Measurements from ENCODE around the gene RPGR.

RPGR gene

GRCh38 chrX:38320819-38321218 lies 6.5 kb downstream of the RPGR start:
- DNase-seq (ENCODE audit: low read depth, low spot score): no peak

GRCh38 chrX:38318606-38319005 lies 8.7 kb downstream of the RPGR start:
- no peak for DNase-seq (ENCODE audit: low read depth, low spot score)

- DNase-seq (ENCODE audit: low read depth, low spot score): no peak
Measured at GRCh38 chrX:38318196-38318595, 9.1 kb downstream of the RPGR start.

DNA sequence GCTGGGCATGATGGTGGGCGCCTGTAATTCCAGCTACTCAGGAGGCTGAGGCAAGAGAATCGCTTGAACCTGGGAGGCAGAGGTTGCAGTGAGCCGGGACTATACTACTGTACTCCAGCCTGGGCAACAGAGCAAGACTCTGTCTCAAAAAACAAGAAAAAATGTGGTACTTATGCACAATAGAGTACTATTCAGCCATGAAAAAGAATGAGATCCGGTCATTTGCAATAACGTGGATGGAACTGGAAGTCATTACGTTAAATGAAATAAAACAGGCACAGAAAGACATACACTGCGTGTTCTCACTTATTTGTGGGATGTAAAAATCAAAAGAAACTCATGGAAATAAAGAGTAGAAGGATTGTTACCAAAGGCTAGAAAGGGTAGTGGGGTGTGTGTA lies 12.1 kb downstream of the RPGR start:
- DNase-seq (ENCODE audit: low read depth, low spot score): no peak

DNA sequence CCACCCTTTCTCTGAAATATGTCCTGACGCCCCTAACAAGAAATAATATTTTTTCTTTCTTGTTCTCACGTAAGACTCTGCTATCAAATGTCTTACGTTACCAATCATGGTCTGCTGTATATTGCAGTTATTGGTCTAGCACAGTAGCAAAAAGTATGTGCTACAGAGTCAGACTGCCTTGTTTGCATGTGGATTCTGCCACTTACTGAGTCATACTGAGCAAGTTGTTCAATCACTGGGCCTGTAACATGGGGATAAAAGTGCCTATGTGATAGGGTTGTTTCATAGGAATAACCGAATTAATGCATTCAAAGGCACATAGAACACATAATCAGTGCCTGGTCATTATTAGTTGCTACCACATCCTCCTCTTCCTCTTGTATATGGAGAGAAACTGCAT lies 14.1 kb downstream of the RPGR start:
- DNase-seq (ENCODE audit: low read depth, low spot score): no peak

- DNase-seq (ENCODE audit: low read depth, low spot score): no peak
Measured at GRCh38 chrX:38312436-38312835, 14.9 kb downstream of the RPGR start.

- DNase-seq (ENCODE audit: low read depth, low spot score): no peak
Measured at GRCh38 chrX:38311743-38312142, 15.6 kb downstream of the RPGR start.

GRCh38 chrX:38305971-38306370 lies 21.3 kb downstream of the RPGR start:
- DNase-seq (ENCODE audit: low read depth, low spot score): no peak

GRCh38 chrX:38304010-38304409 lies 23.3 kb downstream of the RPGR start:
- DNase-seq (ENCODE audit: low read depth, low spot score): no peak

DNA sequence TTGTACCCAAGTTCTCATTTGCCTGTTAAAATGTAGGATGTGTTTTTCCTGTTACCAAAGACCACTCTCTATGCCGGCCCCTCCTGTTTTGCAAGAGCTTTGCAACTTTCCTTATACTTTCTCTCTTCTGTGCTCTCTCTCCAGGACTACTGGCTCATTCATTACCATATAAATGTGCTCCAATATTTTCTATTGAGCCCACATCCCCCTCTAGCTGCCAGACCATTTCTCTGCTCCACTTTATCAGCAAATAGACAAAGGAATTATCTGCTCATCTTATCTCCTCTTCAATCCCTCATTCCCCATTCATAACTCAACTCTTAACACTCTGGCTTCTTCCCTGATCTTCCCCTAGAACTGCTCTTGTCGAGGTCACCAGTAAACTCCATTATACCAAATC lies 33.6 kb downstream of the RPGR start:
- DNase-seq (ENCODE audit: low read depth, low spot score): no peak

GRCh38 chrX:38287674-38288073 lies 39.6 kb downstream of the RPGR start:
- DNase-seq (ENCODE audit: low read depth, low spot score): no peak

GRCh38 chrX:38285649-38286048 lies 41.7 kb downstream of the RPGR start:
- DNase-seq (ENCODE audit: low read depth, low spot score): no peak

DNA sequence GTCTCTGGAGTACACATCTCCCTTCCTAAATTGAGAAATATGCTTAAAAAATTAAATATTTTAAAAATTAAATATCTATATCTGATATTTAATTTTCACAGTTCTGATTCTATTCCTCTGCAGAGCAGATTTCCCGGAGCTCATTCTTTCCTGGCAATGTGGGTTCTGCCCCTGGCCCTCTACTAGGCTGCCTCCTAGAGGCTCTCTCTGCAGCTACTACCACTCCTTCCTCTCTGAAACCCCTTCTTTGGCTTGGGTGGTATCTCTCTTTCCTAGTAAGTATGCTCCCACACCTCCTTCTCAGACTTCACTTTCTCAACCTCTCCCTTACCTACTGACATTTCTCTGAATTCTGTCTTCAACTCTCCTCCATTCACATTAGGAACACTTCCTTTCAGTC lies 45.3 kb downstream of the RPGR start:
- no peak for DNase-seq (ENCODE audit: low read depth, low spot score)

DNA sequence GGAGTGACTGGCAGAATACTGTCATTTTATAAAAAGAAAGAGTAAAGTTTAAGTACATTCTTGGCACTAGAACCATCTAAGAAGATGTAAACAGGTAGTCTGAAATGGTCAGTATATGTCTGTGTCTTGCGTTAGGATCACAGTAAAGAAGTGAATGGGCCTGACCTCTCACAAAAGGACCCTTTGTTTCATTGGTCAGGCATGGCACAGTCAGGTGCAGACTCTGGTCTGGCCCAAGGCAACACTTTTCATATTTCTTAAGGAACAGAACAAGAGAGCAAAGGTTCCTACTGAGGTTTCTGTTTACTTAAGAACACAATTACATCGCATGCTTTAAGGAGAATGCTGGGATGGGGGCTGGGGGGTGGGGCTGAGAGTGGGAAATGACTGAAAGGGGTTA lies 48.1 kb downstream of the RPGR start:
- no peak for DNase-seq (ENCODE audit: low read depth, low spot score)

GRCh38 chrX:38278682-38279081 lies 48.6 kb downstream of the RPGR start:
- no peak for DNase-seq (ENCODE audit: low read depth, low spot score)

GRCh38 chrX:38277802-38278201 lies 49.5 kb downstream of the RPGR start:
- no peak for DNase-seq (ENCODE audit: low read depth, low spot score)

GRCh38 chrX:38277136-38277535 lies 50.2 kb downstream of the RPGR start:
- DNase-seq (ENCODE audit: low read depth, low spot score): no peak

GRCh38 chrX:38276089-38276488 lies 51.2 kb downstream of the RPGR start:
- no peak for DNase-seq (ENCODE audit: low read depth, low spot score)

- peak; percentile 47 for DNase-seq (ENCODE audit: low read depth, low spot score)
Measured at GRCh38 chrX:38275615-38276014, 51.7 kb downstream of the RPGR start.

DNA sequence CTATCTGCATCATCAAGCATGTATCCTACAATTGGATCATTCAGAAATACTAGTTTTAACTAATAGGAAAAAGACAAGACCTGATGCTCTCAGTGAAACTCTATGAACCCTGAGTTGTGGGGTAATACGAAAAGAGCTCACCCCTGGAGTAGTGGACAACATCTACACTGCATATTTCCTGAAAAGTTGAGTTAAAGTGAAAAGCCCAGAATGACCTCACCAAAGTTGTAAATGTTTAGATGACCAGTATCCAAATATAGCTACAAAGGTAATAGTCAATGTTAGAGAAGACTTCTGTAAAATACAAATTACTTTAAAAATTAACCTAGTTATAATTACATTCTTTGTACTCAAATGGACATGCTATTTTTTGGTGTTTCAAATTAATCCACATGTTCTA lies 53.9 kb downstream of the RPGR start:
- DNase-seq (ENCODE audit: low read depth, low spot score): no peak

- no peak for DNase-seq (ENCODE audit: low read depth, low spot score)
Measured at GRCh38 chrX:38271154-38271716, 56.1 kb downstream of the RPGR start.

DNA sequence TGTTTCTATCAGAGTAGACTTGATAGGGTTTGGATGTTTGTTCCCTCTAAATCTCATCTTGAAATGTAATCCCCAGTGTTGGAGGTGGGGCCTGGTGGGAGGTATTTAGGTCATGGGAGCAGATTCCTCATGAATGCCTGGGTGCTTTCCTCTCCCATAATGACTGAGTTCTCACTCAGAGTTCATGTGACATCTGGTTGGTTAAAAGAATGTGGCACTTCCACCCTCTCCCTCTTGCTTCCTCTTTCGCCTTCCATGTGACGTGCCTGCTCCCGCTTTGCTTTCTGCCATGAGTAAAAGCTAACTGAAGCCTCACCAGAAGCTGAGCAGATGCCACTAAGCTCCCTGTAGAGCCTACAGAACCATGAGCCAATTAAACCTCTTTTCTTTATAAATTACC lies 59.3 kb downstream of the RPGR start:
- DNase-seq (ENCODE audit: low read depth, low spot score): no peak

DNA sequence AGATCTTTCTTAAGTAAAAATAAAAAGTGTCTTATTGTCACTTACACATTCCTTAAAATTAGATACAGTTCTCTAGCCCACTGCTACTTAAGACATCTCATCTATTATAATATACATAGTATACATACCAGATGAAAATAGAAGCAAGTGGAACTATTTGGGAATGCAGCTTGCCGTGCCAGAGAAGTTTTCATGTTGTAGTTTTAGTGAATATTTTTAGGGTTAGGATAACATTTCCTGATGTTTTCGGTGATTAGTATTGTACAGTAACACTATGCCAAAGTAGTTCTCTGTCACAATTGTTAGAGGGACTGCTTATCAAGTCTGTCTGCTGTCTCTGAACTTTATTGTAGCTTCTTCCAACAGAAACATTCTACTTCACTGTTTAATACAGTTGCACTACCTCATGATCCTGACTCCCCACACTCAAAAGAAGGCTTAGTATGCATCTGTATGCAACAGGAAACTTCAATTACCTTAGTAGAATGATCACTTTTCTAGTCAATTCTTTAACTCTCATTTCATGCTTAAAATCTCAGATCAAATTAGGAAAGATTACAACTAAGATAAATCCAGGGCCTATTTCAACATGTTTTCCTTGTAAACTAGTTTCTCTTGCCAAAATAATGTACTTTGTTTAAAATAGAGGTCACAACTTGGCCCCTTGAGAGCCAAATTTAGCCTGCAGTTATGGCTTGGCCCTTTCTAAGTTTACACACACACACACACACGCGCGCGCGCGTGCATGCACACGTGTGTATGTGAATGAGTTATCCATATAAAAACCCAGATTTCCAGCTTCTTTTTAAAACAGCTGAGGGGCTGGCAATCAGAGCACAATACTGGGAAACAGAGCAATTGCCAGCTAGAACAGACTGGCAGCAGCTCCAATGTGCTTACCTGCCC lies 64.3 kb downstream of the RPGR start:
- no peak for DNase-seq (ENCODE audit: low read depth, low spot score)

Data from brain pericyte (primary cell).